GM18951 (cell line): ENCODE results near the gene PRSS57.

Experiments
- POLR2A ChIP-seq: IDR thresholded peaks from 4 replicates; pipeline ENCODE4 v1.6.1; 2011; ENCODE audit warnings: mild to moderate bottlenecking; ENCODE audit not compliant: insufficient read length, insufficient read depth; ENCODE audit errors: extremely low read depth
- in situ Hi-C: fragments of 300-500 bp; cut with MboI; formaldehyde crosslinking; loops from one replicate; pipeline ENCODE4 v1.12.0; 2022; ENCODE audit warnings: low sequenced_read_pairs, mixed read lengths, inconsistent platforms; ENCODE audit not compliant: unreplicated experiment

The PRSS57 gene

DNA sequence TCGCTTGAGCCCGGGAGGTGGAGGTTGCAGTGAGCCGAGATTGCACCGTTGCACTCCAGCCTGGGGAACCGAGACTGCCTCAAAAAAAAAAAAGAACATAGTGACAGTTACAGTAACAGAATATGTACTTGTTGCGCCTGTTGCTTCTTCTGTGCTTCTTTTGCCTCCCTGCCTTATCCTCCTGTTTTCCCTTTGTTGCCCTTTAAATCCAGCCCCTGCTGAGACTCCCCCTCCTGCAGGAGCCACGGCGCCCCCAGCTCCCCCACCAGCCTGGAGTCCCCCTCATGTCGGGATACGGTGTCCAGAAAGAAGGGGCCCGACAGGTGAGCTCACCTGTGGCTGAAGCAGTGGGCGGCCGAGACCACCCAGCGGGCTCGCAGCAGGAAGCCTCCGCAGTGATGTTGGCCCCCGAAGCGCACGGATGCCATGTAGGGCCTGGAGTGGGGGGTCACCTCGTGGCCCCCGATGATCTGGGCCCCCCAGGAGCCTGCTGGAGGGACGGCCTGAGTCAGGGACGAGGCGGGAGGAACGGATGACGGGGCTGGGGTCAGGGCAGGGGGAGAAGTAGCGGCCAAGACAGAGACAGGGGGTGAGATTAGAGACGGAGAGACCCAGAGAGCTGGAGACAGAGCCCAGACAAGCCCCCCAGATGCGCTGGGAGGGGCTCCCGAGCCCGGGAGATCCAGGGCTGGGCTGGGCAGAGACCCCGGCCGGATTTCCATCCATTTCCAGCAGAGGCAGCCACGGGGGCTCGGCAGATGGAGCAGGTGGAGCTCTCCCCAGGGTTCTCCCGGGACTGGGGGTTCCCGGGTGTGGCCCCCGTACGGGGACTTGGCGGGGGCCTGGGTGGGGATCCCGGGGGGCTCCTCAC is 536 bp downstream of the PRSS57 start:
- in situ Hi-C loops = no loop called here
- TF ChIP-seq POLR2A = no peak

- TF ChIP-seq POLR2A = no peak
- in situ Hi-C loops = no loop called here
These were observed 5.0 kb downstream of the PRSS57 start for GRCh38 chr19:690203-690602.

DNA sequence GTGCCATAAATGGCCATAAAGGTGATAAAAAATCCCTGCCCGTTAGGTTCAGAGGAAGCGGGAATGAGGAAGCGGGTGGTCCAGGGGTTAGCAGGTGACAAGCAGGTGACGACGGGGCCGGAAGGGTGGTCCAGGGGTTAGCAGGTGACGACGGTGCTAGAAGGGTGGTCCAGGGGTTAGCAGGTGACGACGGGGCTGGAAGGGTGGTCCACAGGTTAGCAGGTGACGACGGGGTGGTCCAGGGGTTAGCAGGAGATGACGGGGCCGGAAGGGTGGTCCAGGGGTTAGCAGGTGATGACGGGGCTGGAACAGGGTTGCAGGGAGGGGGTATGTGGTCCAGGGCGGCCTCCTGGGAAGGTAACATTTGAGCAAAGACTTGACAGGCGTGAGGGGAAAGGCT is 6.3 kb downstream of the PRSS57 start:
- in situ Hi-C loops = no loop called here
- TF ChIP-seq POLR2A = no peak

GRCh38 chr19:688214-688613 is 7.0 kb downstream of the PRSS57 start:
- TF ChIP-seq POLR2A = no peak
- in situ Hi-C loops = no loop called here

DNA sequence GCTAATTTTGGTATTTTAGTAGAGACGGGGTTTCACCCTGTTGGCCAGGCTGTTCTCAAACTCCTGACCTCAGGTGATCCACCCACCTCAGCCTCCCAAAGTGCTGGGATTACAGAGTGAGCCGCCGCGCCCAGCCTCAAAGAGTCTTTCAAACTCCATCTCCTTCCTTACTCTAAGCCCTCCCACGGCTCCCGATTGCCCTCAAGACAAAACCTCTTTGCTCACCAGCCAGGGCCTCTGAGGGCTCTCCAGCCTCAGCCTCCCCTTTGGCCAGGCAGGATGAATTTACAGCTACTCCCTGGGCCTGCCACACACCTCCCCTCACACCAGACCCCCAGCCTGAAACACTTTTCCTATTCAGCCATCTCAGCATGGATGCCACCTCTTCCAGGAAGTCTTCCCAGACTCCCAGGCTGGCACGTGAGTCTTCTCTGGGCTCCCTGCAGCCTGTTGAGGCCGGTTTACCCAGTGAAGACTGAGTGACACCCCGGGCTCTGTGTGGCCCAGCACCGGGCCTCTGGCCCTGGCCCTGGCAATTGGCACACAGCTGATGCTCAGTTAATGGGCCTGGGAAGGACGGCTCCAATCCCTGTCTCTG is 7.6 kb downstream of the PRSS57 start:
- in situ Hi-C loops = no loop called here
- no peak for TF ChIP-seq POLR2A

DNA sequence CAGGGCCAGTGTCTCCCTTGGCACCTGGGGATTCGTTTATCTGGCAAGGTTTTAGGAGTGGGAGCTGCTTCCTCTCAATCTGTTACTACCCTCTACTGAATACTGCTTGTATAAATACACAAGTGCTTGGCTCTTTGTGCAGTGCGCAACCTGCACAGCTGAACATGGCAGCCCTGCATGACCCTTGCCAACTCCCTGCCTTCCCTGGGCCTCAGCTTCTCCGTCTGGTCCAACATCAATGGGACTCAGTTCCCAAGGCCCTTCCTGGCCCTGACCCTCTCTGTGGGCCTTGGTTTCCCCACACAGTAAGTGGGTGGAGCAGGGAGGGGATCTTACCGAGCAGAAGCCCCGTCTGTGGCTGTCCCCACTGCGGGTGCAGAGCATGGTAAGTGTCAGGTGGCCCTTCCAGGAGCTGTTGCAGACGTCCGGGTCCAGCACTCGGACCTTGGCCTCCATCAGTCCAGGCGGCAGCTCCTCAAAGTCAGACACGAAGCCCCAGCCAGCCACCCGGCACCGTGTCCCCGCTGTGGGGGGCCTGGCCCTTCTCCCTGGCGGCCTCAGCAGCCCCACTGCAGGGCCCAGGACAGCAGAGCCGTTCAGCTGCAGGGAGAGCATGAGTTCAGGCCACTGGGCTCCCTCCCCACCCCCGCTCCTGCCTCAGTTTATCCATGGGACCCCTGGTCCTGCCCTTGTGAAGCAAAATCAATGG is 8.5 kb downstream of the PRSS57 start:
- TF ChIP-seq POLR2A = no peak

GRCh38 chr19:685454-685931 is 9.8 kb downstream of the PRSS57 start:
- no peak for TF ChIP-seq POLR2A
- in situ Hi-C loops = no loop called here

More for the DNA sequence above, 8.5 kb downstream of the PRSS57 start:
- in situ Hi-C loops = no loop called here

DNA sequence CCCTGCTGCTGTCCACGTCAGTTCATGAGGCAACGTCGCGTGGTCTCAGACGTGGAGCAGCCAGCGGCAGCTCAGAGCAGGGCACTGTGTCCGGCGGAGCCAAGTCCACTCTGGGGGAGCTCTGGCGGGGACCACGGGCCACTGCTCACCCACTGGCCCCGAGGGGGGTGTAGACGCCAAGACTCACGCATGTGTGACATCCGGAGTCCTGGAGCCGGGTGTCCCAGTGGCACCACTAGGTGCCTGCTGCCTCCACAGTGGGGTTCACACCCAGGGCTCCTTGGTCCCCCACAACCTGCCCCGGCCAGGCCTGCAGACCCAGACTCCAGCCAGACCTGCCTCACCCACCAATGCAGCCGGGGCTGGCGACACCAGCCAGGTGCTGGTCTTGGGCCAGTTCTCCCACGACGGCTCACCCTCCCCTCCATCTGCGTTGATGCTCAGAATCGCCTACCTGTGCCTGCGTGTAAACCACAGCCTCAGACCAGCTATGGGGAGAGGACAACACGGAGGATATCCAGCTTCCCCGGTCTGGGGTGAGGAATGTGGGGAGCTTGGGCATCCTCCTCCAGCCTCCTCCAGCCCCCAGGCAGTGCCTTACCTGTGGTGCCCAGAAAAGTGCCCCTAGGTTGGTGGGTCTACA is 12.5 kb downstream of the PRSS57 start:
- TF ChIP-seq POLR2A = no peak
- in situ Hi-C loops = no loop called here

DNA sequence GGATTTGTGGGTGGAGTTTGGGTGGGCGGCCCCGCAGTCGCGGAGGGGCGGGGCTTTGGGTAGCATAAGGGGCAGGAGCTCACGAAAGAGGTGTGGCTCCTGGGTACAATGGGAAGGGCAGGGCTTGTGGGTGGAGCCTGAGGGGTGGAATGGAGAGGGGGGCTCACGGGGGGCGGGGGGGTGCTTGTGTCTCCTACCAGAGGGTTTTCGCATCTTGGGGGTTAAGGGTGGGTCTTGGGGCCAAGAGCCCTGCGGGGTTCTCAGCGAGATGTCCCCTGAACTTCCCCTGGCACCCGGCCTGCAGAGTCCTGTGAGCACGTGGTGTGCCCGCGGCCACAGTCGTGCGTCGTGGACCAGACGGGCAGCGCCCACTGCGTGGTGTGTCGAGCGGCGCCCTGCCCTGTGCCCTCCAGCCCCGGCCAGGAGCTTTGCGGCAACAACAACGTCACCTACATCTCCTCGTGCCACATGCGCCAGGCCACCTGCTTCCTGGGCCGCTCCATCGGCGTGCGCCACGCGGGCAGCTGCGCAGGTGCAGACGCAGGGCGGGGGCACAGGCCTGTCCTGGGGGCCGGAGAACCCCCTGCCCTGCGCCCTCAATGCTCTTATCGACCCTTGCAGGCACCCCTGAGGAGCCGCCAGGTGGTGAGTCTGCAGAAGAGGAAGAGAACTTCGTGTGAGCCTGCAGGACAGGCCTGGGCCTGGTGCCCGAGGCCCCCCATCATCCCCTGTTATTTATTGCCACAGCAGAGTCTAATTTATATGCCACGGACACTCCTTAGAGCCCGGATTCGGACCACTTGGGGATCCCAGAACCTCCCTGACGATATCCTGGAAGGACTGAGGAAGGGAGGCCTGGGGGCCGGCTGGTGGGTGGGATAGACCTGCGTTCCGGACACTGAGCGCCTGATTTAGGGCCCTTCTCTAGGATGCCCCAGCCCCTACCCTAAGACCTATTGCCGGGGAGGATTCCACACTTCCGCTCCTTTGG is 13.9 kb downstream of the PRSS57 start:
- TF ChIP-seq POLR2A = no peak
- in situ Hi-C loops = no loop called here

DNA sequence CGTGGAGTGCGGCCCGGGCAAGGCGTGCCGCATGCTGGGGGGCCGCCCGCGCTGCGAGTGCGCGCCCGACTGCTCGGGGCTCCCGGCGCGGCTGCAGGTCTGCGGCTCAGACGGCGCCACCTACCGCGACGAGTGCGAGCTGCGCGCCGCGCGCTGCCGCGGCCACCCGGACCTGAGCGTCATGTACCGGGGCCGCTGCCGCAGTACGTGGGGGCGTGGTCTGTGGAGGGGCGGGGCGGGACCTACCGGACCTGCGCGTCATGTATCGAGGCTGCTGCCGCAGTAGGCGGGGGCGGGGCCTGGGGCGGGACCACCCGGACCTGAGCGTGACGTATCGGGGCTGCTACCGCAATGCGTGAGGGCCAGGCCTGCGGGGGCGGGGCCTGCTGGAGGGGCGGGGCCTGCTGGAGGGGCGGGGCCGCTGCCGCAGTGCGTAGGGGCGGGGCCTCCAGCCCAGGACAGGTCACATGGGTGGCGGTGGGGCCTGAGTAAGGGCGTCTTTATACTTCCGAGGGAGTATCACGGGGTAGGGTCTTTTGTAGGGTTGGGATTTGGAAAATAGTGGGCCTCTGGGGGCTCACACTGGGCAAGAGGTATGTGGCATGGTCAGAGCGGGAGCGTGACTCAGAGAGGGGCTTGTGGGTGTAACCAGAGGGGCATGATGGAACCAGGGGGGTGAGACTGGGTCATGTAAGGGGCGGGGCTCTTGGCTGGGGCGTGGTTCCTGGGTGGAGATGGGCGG is 14.8 kb downstream of the PRSS57 start:
- in situ Hi-C loops = no loop called here
- peak; percentile 73 for TF ChIP-seq POLR2A

DNA sequence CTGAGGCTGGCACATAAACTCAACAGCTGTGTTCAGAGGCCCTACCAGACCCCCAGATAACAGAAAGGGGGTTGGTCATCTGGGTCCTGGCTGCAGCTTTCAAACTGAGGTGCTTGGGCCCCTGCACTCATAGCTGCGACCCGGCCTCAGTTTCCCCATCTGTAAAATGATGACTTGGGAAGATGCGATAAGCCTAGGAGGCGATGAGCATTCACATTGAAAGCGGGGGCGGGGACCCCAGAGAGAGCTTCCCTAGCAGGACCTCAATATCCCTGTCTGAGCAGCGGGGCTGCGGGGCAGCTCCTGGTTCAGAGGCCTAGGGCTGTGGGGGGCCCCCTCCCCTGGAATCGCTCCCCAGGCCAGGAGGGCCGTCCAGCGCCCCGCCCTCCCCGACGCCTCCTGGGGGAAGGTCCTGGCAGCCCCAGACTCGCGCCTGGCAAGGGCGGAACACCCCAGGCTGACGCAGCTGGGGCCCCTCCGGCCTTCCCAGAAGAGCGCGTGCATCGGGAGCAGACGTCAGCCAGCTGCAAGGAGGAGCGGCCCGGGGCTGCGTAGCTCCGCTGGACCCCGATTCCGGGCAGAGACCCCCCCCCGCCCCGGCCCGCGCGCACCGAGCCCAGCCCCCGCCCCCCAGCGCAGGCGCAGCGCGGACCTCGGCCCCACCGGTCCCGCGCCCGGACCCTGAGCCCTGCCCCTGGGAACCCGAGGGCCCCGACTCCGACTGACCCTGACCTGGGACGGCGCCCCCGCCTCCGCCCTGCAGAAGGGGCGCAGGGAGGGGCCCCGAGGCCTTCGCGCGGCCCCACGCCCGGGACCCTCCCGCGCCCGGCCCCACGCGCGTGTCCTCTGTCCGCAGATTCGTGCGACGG is 15.6 kb downstream of the PRSS57 start:
- no peak for TF ChIP-seq POLR2A
- in situ Hi-C loops = no loop called here
